ENCODE data around the gene CD200R1L.

Gene CD200R1L

GRCh38 chr3:112808136-112808535 lies 38.5 kb downstream of the CD200R1L start:
- no peak overlapping the region for H3K4me3 ChIP-seq (ENCODE audit: low read depth, low read length)
- TF ChIP-seq CTCF (IDR thresholded peaks at IDR 0.05; ENCODE audit: control insufficient read depth, extremely low read depth, insufficient read depth) = no peak
- DNase-seq (ENCODE audit: low read depth) = no peak

- no peak overlapping the region for H3K4me3 ChIP-seq (ENCODE audit: low read depth, low read length)
- no peak for DNase-seq (ENCODE audit: low read depth)
- TF ChIP-seq CTCF (IDR thresholded peaks at IDR 0.05; ENCODE audit: control insufficient read depth, extremely low read depth, insufficient read depth) = no peak
Observed at GRCh38 chr3:112807685-112808084, 39.0 kb downstream of the CD200R1L start.

GRCh38 chr3:112806903-112807302 lies 39.8 kb downstream of the CD200R1L start:
- no peak for TF ChIP-seq CTCF (IDR thresholded peaks at IDR 0.05; ENCODE audit: control insufficient read depth, extremely low read depth, insufficient read depth)
- no peak for DNase-seq (ENCODE audit: low read depth)
- H3K4me3 ChIP-seq (ENCODE audit: low read depth, low read length) = no peak overlapping the region

- no peak for TF ChIP-seq CTCF (IDR thresholded peaks at IDR 0.05; ENCODE audit: control insufficient read depth, extremely low read depth, insufficient read depth)
- no peak for DNase-seq (ENCODE audit: low read depth)
- H3K4me3 ChIP-seq (ENCODE audit: low read depth, low read length) = no peak overlapping the region
Observed at GRCh38 chr3:112805126-112805525, 41.5 kb downstream of the CD200R1L start.

- no peak overlapping the region for H3K4me3 ChIP-seq (ENCODE audit: low read depth, low read length)
- no peak for DNase-seq (ENCODE audit: low read depth)
- TF ChIP-seq CTCF (IDR thresholded peaks at IDR 0.05; ENCODE audit: control insufficient read depth, extremely low read depth, insufficient read depth) = no peak
Observed at GRCh38 chr3:112804021-112804420, 42.6 kb downstream of the CD200R1L start.

- TF ChIP-seq CTCF (IDR thresholded peaks at IDR 0.05; ENCODE audit: control insufficient read depth, extremely low read depth, insufficient read depth) = no peak
- no peak for DNase-seq (ENCODE audit: low read depth)
- no peak overlapping the region for H3K4me3 ChIP-seq (ENCODE audit: low read depth, low read length)
Observed at GRCh38 chr3:112803467-112803866, 43.2 kb downstream of the CD200R1L start.

- no peak for DNase-seq (ENCODE audit: low read depth)
- H3K4me3 ChIP-seq (ENCODE audit: low read depth, low read length) = no peak overlapping the region
- TF ChIP-seq CTCF (IDR thresholded peaks at IDR 0.05; ENCODE audit: control insufficient read depth, extremely low read depth, insufficient read depth) = no peak
Observed at GRCh38 chr3:112802338-112802737, 44.3 kb downstream of the CD200R1L start.

Measured in LNCaP clone FGC (cell line).